ENCODE results near the gene GAS7. TPM values are rescaled to one million over a fixed set of nuclear protein-coding genes. Genes with fewer than 3 reads are reported as not detected.

GAS7 gene
- total RNA-seq, 1 experiment from 2014 or later = 6.0 TPM

DNA sequence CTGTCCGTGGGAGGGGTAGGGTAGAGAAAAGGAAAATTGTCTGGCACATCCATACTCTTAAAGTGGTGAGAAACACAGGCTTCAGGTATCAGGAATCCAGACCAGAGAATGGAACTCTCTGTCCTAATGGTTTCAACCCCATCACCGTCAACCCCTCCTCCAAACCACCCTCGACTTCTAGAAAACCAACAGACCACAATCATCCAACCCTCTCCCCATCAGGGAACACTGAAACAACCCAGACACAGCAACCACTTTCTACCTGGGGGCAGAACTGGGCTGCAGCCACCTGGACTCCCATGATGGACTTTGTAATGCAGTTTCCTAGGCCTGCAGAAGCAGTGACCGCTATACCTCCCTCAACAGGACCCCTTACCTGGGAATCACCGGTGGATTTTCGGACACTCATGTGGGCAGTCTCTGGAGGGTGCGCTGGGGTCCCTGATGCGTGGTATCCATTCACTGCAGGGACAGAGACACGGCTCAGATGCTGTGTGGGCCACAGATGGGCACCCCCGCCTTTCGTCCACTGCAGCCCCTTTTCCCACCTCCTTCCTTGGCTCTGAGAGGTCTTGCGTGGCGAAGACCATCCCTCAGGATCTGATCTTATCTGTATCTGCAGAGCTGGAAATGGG lies 229.0 kb downstream of the GAS7 start:
- Histone ChIP-seq H3K18ac (ENCODE audit: insufficient read length, low read depth, low read length) (no peak overlapping the region), H2BK20ac (ENCODE audit: low read depth, low read length, poor library complexity, severe bottlenecking) (no peak overlapping the region), H3K27ac (ENCODE audit: insufficient read length, low read depth, low read length) (no peak overlapping the region), H2AK5ac (ENCODE audit: insufficient read length, low read length) (no peak overlapping the region), H2BK12ac (ENCODE audit: insufficient read length, low read depth, low read length) (no peak overlapping the region), H3K4me2 (ENCODE audit: insufficient read depth, insufficient read length, low read length) (no peak overlapping the region), H2BK15ac (ENCODE audit: low read depth, low read length) (no peak overlapping the region), H3K23me2 (ENCODE audit: insufficient read length, low read depth, low read length, poor library complexity, severe bottlenecking) (no peaks in the 10 kb centered on the region), H3K79me1 (ENCODE audit: insufficient read depth, low read depth, low read length, poor library complexity, severe bottlenecking) (no peaks in the 10 kb centered on the region), H2BK5ac (ENCODE audit: insufficient read length, low read length) (no peak overlapping the region), H3K23ac (ENCODE audit: insufficient read length, low read depth, low read length) (no peak overlapping the region), H3K79me2 (ENCODE audit: insufficient read depth, low read length) (no peaks in the 10 kb centered on the region), H3K27me3 (ENCODE audit: insufficient read depth, low read length) (no peaks in the 10 kb centered on the region), H3K56ac (ENCODE audit: insufficient read length, low read depth, low read length) (no peak overlapping the region), H3K14ac (ENCODE audit: insufficient read depth, low read length) (no peak overlapping the region), H2AFZ (ENCODE audit: low read length) (no peak overlapping the region), H4K8ac (replicated peaks; ENCODE audit: insufficient read length, low read depth, low read length) (no peak overlapping the region), H3T11ph (ENCODE audit: low read length) (no peak overlapping the region), H3K9me3 (ENCODE audit: control insufficient read depth, low read depth, low read length) (no peaks in the 10 kb centered on the region), H4K91ac (ENCODE audit: insufficient read length, low read depth, low read length) (no peak overlapping the region), H2BK120ac (ENCODE audit: low read depth, low read length, poor library complexity, severe bottlenecking) (no peak overlapping the region), H3K9ac (ENCODE audit: extremely low read depth, insufficient read length, low read length) (no peak overlapping the region), H4K5ac (ENCODE audit: insufficient read length, low read depth, low read length) (no peak overlapping the region), H4K20me1 (ENCODE audit: control insufficient read depth, insufficient read depth, insufficient read length) (no peaks in the 10 kb centered on the region), H3K4me1 (ENCODE audit: insufficient read depth, low read length) (no peaks in the 10 kb centered on the region), H3K4ac (ENCODE audit: low read depth, low read length) (no peak overlapping the region)
- no peak overlapping the region for H3K4me3 Mint-ChIP-seq
- no peaks in the 10 kb centered on the region for H3K36me3 Mint-ChIP-seq (ENCODE audit: insufficient read depth in 1 of 3, low read depth in 3 of 3)
- peaks cover 13 to 31% of the 10 kb centered on the region in 2 experiments for H3K4me1 Mint-ChIP-seq
- H3K27me3 Mint-ChIP-seq (ENCODE audit: low read depth) = no peaks in the 10 kb centered on the region
- no peaks in the 10 kb centered on the region; a peak in 1 of 5 replicates for H3K9me3 Mint-ChIP-seq
- no peak for DNase-seq
- peak overlapping the region in 1 of 3 experiments; percentile 7; a peak in 2 of 7 replicates for H3K27ac Mint-ChIP-seq
- WGBS (ENCODE audit: extremely low coverage, insufficient read length, low lambda C conversion rate) = no CpG with 5 or more reads among the region's 13 CpGs
- TF ChIP-seq, protein P1, sequence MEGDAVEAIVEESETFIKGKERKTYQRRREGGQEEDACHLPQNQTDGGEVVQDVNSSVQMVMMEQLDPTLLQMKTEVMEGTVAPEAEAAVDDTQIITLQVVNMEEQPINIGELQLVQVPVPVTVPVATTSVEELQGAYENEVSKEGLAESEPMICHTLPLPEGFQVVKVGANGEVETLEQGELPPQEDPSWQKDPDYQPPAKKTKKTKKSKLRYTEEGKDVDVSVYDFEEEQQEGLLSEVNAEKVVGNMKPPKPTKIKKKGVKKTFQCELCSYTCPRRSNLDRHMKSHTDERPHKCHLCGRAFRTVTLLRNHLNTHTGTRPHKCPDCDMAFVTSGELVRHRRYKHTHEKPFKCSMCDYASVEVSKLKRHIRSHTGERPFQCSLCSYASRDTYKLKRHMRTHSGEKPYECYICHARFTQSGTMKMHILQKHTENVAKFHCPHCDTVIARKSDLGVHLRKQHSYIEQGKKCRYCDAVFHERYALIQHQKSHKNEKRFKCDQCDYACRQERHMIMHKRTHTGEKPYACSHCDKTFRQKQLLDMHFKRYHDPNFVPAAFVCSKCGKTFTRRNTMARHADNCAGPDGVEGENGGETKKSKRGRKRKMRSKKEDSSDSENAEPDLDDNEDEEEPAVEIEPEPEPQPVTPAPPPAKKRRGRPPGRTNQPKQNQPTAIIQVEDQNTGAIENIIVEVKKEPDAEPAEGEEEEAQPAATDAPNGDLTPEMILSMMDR (conservative IDR thresholded peaks at IDR 0.05) = no peak
